IMR-90 (cell line): ENCODE data around the gene MMEL1. TPM values are rescaled to one million over a fixed set of nuclear protein-coding genes. Genes with fewer than 3 reads are reported as not detected.
"Not testable (repeated sequence)": the region's sequence is repeated elsewhere in the genome, so short reads cannot be mapped to it uniquely, and the experiment has no call there.

Experiments used
- ATAC-seq: fragments of 200-7000 bp; cut with Tn5 transposase; 2 replicates; pipeline ENCODE4 v1.9.1; 2020; ENCODE audit warnings: low read depth, mild to moderate bottlenecking, moderate library complexity
- BruUV-seq: library from RNA; stranded (reverse); fragments of 400-500 nt; replicated peaks from 2 replicates; lab custom pipeline; 2021; lab: Mats Ljungman, UMichigan
- CTCF ChIA-PET: fragments of 300-600 bp; formaldehyde crosslinking; extraction: SDS; loops from one replicate; lab custom pipeline; 2021; ENCODE audit warnings: antibody characterized with exemption; lab: Yijun Ruan, JAX
- POLR2A ChIA-PET: fragments of 300-600 bp; sonication (Branson Sonifier 250); formaldehyde crosslinking; loops from one replicate; lab custom pipeline; 2022; ENCODE audit warnings: antibody characterized with exemption; ENCODE audit not compliant: unreplicated experiment; lab: Charles Lee
- DNase-seq: peaks from one replicate; pipeline ENCODE4 v3.0.0; 2013
- H2AFZ ChIP-seq: replicated peaks from 2 replicates; pipeline ENCODE3; 2013; ENCODE audit warnings: low read length, mild to moderate bottlenecking; ENCODE audit not compliant: poor library complexity
- H2AK5ac ChIP-seq: 2 replicates; pipeline ENCODE4 v1.6.1; 2013; ENCODE audit warnings: low read depth, low read length, inconsistent platforms
- H2AK9ac ChIP-seq: replicated peaks from 2 replicates; pipeline ENCODE3; 2013; ENCODE audit warnings: mild to moderate bottlenecking, low read depth, low read length, moderate library complexity; ENCODE audit not compliant: poor library complexity
- H2BK120ac ChIP-seq: 2 replicates; pipeline ENCODE4 v1.6.1; 2013; ENCODE audit warnings: low read depth, low read length, inconsistent platforms
- H2BK15ac ChIP-seq: 3 replicates; pipeline ENCODE4 v1.6.1; 2013; ENCODE audit warnings: low read depth, low read length, inconsistent platforms
- H2BK20ac ChIP-seq: 2 replicates; pipeline ENCODE4 v1.6.1; 2013; ENCODE audit warnings: low read depth, mild to moderate bottlenecking, inconsistent platforms, low read length, moderate library complexity
- H2BK5ac ChIP-seq: 2 replicates; pipeline ENCODE4 v1.6.1; 2013; ENCODE audit warnings: mild to moderate bottlenecking, low read depth, low read length, inconsistent platforms; ENCODE audit not compliant: poor library complexity, severe bottlenecking
- H3K14ac ChIP-seq: replicated peaks from 2 replicates; pipeline ENCODE4 v1.6.1; 2013; ENCODE audit warnings: low read depth, low read length, inconsistent platforms
- H3K18ac ChIP-seq: 2 replicates; pipeline ENCODE4 v1.6.1; 2013; ENCODE audit warnings: low read depth, low read length, control low read depth
- H3K23ac ChIP-seq: 2 replicates; pipeline ENCODE4 v1.6.1; 2013; ENCODE audit warnings: low read depth, low read length, inconsistent platforms
- H3K27ac ChIP-seq: 2 replicates; pipeline ENCODE4 v1.5.1; 2013; ENCODE audit warnings: mild to moderate bottlenecking, control low read depth, low read length; ENCODE audit not compliant: insufficient read depth
- H3K27me3 ChIP-seq: 2 replicates; pipeline ENCODE4 v1.6.1; 2013; ENCODE audit warnings: low read length; ENCODE audit not compliant: control insufficient read depth, insufficient read depth
- H3K36me3 ChIP-seq: 2 replicates; pipeline ENCODE4 v1.6.1; 2013; ENCODE audit warnings: low read length, mixed read lengths; ENCODE audit not compliant: control insufficient read depth, insufficient read depth
- H3K4ac ChIP-seq: 2 replicates; pipeline ENCODE4 v1.6.1; 2013; ENCODE audit warnings: low read depth, low read length, inconsistent platforms
- H3K4me1 ChIP-seq: 2 replicates; pipeline ENCODE4 v1.6.1; 2013; ENCODE audit warnings: low read length, mixed read lengths; ENCODE audit not compliant: control insufficient read depth, insufficient read depth
- H3K4me2 ChIP-seq: 2 replicates; pipeline ENCODE4 v1.6.1; 2013; ENCODE audit warnings: low read depth, mild to moderate bottlenecking, control low read depth, low read length, moderate library complexity
- H3K4me3 ChIP-seq: 2 replicates; pipeline ENCODE4 v1.5.1; 2013; ENCODE audit warnings: low read depth, mild to moderate bottlenecking, control low read depth, low read length, moderate library complexity; ENCODE audit not compliant: insufficient read depth
- H3K56ac ChIP-seq: 2 replicates; pipeline ENCODE4 v1.6.1; 2013; ENCODE audit warnings: low read length, inconsistent platforms; ENCODE audit not compliant: insufficient read depth; ENCODE audit errors: extremely low read depth
- H3K79me1 ChIP-seq, 2 experiments: 2 replicates each; pipeline ENCODE4 v1.6.1; 2013; ENCODE audit warnings: low read length in 2 of 2, inconsistent platforms in 1 of 2, low read depth in 1 of 2
- H3K9ac ChIP-seq: 2 replicates; pipeline ENCODE4 v1.6.1; 2013; ENCODE audit warnings: low read depth, low read length, control low read depth
- H3K9me1 ChIP-seq: 2 replicates; pipeline ENCODE4 v1.6.1; 2013; ENCODE audit warnings: low read length, inconsistent platforms; ENCODE audit not compliant: insufficient read depth
- H3K9me3 ChIP-seq: 2 replicates; pipeline ENCODE4 v1.6.1; 2013; ENCODE audit warnings: low read length; ENCODE audit not compliant: control insufficient read depth, insufficient read depth
- H4K20me1 ChIP-seq: 2 replicates; pipeline ENCODE4 v1.6.1; 2013; ENCODE audit warnings: low read length, inconsistent platforms; ENCODE audit not compliant: insufficient read depth
- H4K5ac ChIP-seq: 2 replicates; pipeline ENCODE4 v1.6.1; 2013; ENCODE audit warnings: mild to moderate bottlenecking, low read depth, low read length, control low read depth
- H4K8ac ChIP-seq, 2 experiments: 2 replicates each; pipeline ENCODE4 v1.6.1; 2013; ENCODE audit warnings: low read depth in 2 of 2, low read length in 2 of 2, control low read depth in 1 of 2, inconsistent platforms in 1 of 2
- H4K91ac ChIP-seq: 2 replicates; pipeline ENCODE4 v1.6.1; 2013; ENCODE audit warnings: low read depth, low read length, inconsistent platforms; ENCODE audit not compliant: insufficient read depth
- RFX5 ChIP-seq: IDR thresholded peaks from 2 replicates; pipeline ENCODE4 v1.8.0; 2012; ENCODE audit warnings: low read depth, mild to moderate bottlenecking, low read length, moderate library complexity
- WGBS, 2 experiments: methylation state at CpG; one replicate each; pipeline versions ENCODE4 v1.1.5 to v1.1.7; 2013; ENCODE audit warnings: missing lambda C conversion rate in 2 of 2; ENCODE audit not compliant: insufficient read length in 1 of 2; ENCODE audit errors: extremely low coverage in 2 of 2; 5-methylcytosine and 5-hydroxymethylcytosine counted together
- dilution Hi-C: fragments of 300-500 bp; cut with HindIII; formaldehyde crosslinking; loops from one replicate; pipeline ENCODE4 v1.14.3; 2018; ENCODE audit warnings: low sequenced_read_pairs; ENCODE audit not compliant: unreplicated experiment
- in situ Hi-C: fragments of 300-500 bp; cut with MboI; formaldehyde crosslinking; loops from 3 replicates; pipeline ENCODE4 v1.14.3; 2019; ENCODE audit warnings: low sequenced_read_pairs, inconsistent platforms, mixed read lengths
- intact Hi-C: fragments of 100-400 bp; cut with micrococcal nuclease; formaldehyde crosslinking; loops from 2 replicates; pipeline ENCODE4 v1.10.0; 2022
- polyA plus RNA-seq, 3 experiments: library from polyadenylated mRNA; depleted of rRNA; stranded (reverse); fragments of >200 nt; gene quantifications; 2 replicates each; pipeline ENCODE4 v1.2.3, GENCODE V29; 2012; ENCODE audit warnings: low replicate concordance in 1 of 3
- total RNA-seq: library from RNA; depleted of rRNA; stranded (reverse); fragments of >200 nt; gene quantifications from 2 replicates; pipeline ENCODE4 v1.2.3, GENCODE V29; 2012

Gene MMEL1
- total and polyA plus RNA-seq, 2 of the 4 experiments (the other 2 are of a cell fraction) = under 0.01 to 0.12 TPM

GRCh38 chr1:2570332-2570731 lies 62.5 kb downstream of the MMEL1 start:
- H2BK15ac ChIP-seq = no peak overlapping the region
- H3K9me3 ChIP-seq = peaks cover 3% of the 10 kb centered on the region
- H3K27me3 ChIP-seq = peaks cover 34% of the 10 kb centered on the region
- H2BK5ac ChIP-seq = no peak overlapping the region
- H3K14ac ChIP-seq = no peak overlapping the region
- no peak overlapping the region for H3K4me2 ChIP-seq
- BruUV-seq = no TSS peak
- no peak overlapping the region for H3K27ac ChIP-seq
- dilution Hi-C loops = no loop called here
- H2BK20ac ChIP-seq = no peak overlapping the region
- H3K4me1 ChIP-seq = no peaks in the 10 kb centered on the region
- DNase-seq (no peak), ATAC-seq (no peak)
- H4K91ac ChIP-seq = no peak overlapping the region
- H3K18ac ChIP-seq = no peak overlapping the region
- H3K9ac ChIP-seq = no peak overlapping the region
- no peak for TF ChIP-seq RFX5
- H3K79me1 ChIP-seq = no peaks in the 10 kb centered on the region
- CTCF ChIA-PET = no interaction called here
- H2AFZ ChIP-seq = no peak overlapping the region
- WGBS, 2 experiments = 70% methylated on average over 15 of the region's 17 CpGs; no CpG with 5 or more reads in 1 of the 2 experiments
- no peak overlapping the region for H2AK5ac ChIP-seq
- POLR2A ChIA-PET = no interaction called here
- H4K5ac ChIP-seq = no peak overlapping the region
- H2AK9ac ChIP-seq = no peak overlapping the region
- H3K4ac ChIP-seq = no peak overlapping the region
- no peak overlapping the region for H3K4me3 ChIP-seq
- H4K20me1 ChIP-seq = no peaks in the 10 kb centered on the region
- no peaks in the 10 kb centered on the region for H3K9me1 ChIP-seq
- H3K23ac ChIP-seq = no peak overlapping the region
- in situ Hi-C loops = no loop called here
- no peak overlapping the region for H3K56ac ChIP-seq
- no peak overlapping the region for H2BK120ac ChIP-seq
- H4K8ac ChIP-seq = no peak overlapping the region
- H3K36me3 ChIP-seq = no peaks in the 10 kb centered on the region
- intact Hi-C loops = no loop called here

- H3K9me3 ChIP-seq, H3K27ac ChIP-seq, H2BK15ac ChIP-seq, H4K20me1 ChIP-seq, H4K5ac ChIP-seq, H3K14ac ChIP-seq, H2BK120ac ChIP-seq, H3K9me1 ChIP-seq, H3K9ac ChIP-seq, CTCF ChIA-PET, H3K4me3 ChIP-seq, intact Hi-C loops, POLR2A ChIA-PET, H3K79me1 ChIP-seq, BruUV-seq, H2AFZ ChIP-seq, ATAC-seq, H3K4ac ChIP-seq, H3K4me1 ChIP-seq, H3K36me3 ChIP-seq, dilution Hi-C loops, H3K4me2 ChIP-seq, H3K56ac ChIP-seq, H3K18ac ChIP-seq, in situ Hi-C loops, H2AK5ac ChIP-seq, H4K91ac ChIP-seq, DNase-seq, H3K23ac ChIP-seq, H2AK9ac ChIP-seq, H2BK20ac ChIP-seq, H4K8ac ChIP-seq, H2BK5ac ChIP-seq: not testable (repeated sequence)
- 50% methylated on average over 1 of the region's 13 CpGs; no CpG with 5 or more reads in 1 of the 2 experiments for WGBS, 2 experiments
- H3K27me3 ChIP-seq = peaks cover 38% of the 10 kb centered on the region
Measured at GRCh38 chr1:2569703-2570102, 63.1 kb downstream of the MMEL1 start.
